GM18502 (cell line): ENCODE data around the gene CLMN.
"Not testable (repeated sequence)": the region's sequence is repeated elsewhere in the genome, so short reads cannot be mapped to it uniquely, and the experiment has no call there.

Source experiments
- ATAC-seq: cut with Tn5 transposase; IDR thresholded peaks from one replicate; pipeline ENCODE4 v1.9.1; 2021; ENCODE audit warnings: mild to moderate bottlenecking; ENCODE audit not compliant: unreplicated experiment, poor library complexity

Gene CLMN

GRCh38 chr14:95204705-95205104, 115.0 kb downstream of the CLMN start:
- ATAC-seq = no peak

- not testable (repeated sequence) for ATAC-seq
These were observed 118.0 kb downstream of the CLMN start for GRCh38 chr14:95201745-95202144.

GRCh38 chr14:95200404-95200803, 119.3 kb downstream of the CLMN start:
- ATAC-seq = no peak

- ATAC-seq = no peak
These were observed 120.3 kb downstream of the CLMN start for GRCh38 chr14:95199298-95199983.

GRCh38 chr14:95198320-95198719, 121.4 kb downstream of the CLMN start:
- no peak for ATAC-seq

- no peak for ATAC-seq
These were observed 122.2 kb downstream of the CLMN start for GRCh38 chr14:95197551-95197950.

GRCh38 chr14:95196826-95197545, 122.7 kb downstream of the CLMN start:
- no peak for ATAC-seq

GRCh38 chr14:95196268-95196667, 123.4 kb downstream of the CLMN start:
- no peak for ATAC-seq

GRCh38 chr14:95195031-95195430, 124.7 kb downstream of the CLMN start:
- no peak for ATAC-seq

GRCh38 chr14:95193081-95193480, 126.6 kb downstream of the CLMN start:
- no peak for ATAC-seq

GRCh38 chr14:95192311-95192710, 127.4 kb downstream of the CLMN start:
- ATAC-seq = no peak

GRCh38 chr14:95191445-95192199, 128.1 kb downstream of the CLMN start:
- ATAC-seq = no peak

- ATAC-seq = no peak
These were observed 128.9 kb downstream of the CLMN start for GRCh38 chr14:95190857-95191256.

- ATAC-seq = no peak
These were observed 129.3 kb downstream of the CLMN start for GRCh38 chr14:95190346-95190840.

GRCh38 chr14:95189367-95190132, 130.2 kb downstream of the CLMN start:
- ATAC-seq = no peak

GRCh38 chr14:95188380-95188779, 131.3 kb downstream of the CLMN start:
- ATAC-seq = no peak

- ATAC-seq = no peak
These were observed 133.8 kb downstream of the CLMN start for GRCh38 chr14:95185767-95186392.

GRCh38 chr14:95185033-95185766, 134.5 kb downstream of the CLMN start:
- no peak for ATAC-seq

GRCh38 chr14:95184413-95184790, 135.3 kb downstream of the CLMN start:
- no peak for ATAC-seq
